HepG2 (cell line): Measurements from ENCODE around the gene FMO3. TPM values are rescaled to one million over a fixed set of nuclear protein-coding genes. Genes with fewer than 3 reads are reported as not detected.

ENCODE experiments used
- ATAC-seq: fragments of 200-7000 bp; cut with Tn5 transposase; 3 replicates; pipeline ENCODE4 v1.9.1; 2020; ENCODE audit warnings: mild to moderate bottlenecking, moderate library complexity
- BruUV-seq: library from RNA; stranded (reverse); fragments of 400-500 nt; replicated peaks from 2 replicates; lab custom pipeline; 2021; lab: Mats Ljungman, UMichigan
- CTCF ChIA-PET: fragments of 300-600 bp; formaldehyde crosslinking; extraction: SDS; loops from one replicate; lab custom pipeline; 2021; ENCODE audit warnings: low total read pairs, inconsistent platforms, low intra/inter-chr PET ratio; lab: Yijun Ruan, JAX
- POLR2A ChIA-PET: fragments of 350-600 bp; sonication (Branson Sonifier 250); formaldehyde crosslinking; loops from one replicate; lab custom pipeline; 2020; ENCODE audit warnings: antibody characterized with exemption, inconsistent platforms; lab: Yijun Ruan, JAX
- DNase-seq: peaks from one replicate; pipeline ENCODE4 v3.0.0-alpha.2; 2015; ENCODE audit warnings: low spot score
- FAIRE-seq: peaks from 3 replicates; lab custom pipeline; 2011; peaks lifted over from hg19 to GRCh38; lab: Jason Lieb, UNC
- H2AFZ ChIP-seq: one replicate; pipeline ENCODE4 v1.6.1; 2011; ENCODE audit warnings: low read length, inconsistent platforms
- H3K27ac ChIP-seq: fragments of 300-600 bp; 3 replicates; pipeline ENCODE4 v1.8.0; 2011; ENCODE audit warnings: mixed run types, mild to moderate bottlenecking, mixed read lengths, low read length, inconsistent platforms; ENCODE audit not compliant: insufficient read depth; ENCODE audit errors: extremely low read length
- H3K27me3 ChIP-seq, 2 experiments: fragments of 200-600 bp in 1 of 2; 2 replicates in 1 of 2; 3 replicates in 1 of 2; pipeline versions ENCODE4 v1.6.0 to v1.8.0; 2011; ENCODE audit warnings: low read length in 2 of 2, mild to moderate bottlenecking in 2 of 2, moderate library complexity in 2 of 2, inconsistent platforms in 1 of 2; ENCODE audit not compliant: insufficient read depth in 2 of 2, control insufficient read depth in 1 of 2
- H3K36me3 ChIP-seq, 2 experiments: fragments of 200-600 bp in 1 of 2; replicated peaks in 1 of 2; 2 replicates in 1 of 2; 3 replicates in 1 of 2; pipeline versions ENCODE4 v1.5.1 to v1.8.0; 2011; ENCODE audit warnings: low read length in 2 of 2, inconsistent platforms in 1 of 2; ENCODE audit not compliant: insufficient read depth in 2 of 2, control insufficient read depth in 1 of 2
- H3K4me1 ChIP-seq: 2 replicates; pipeline ENCODE4 v1.5.1; 2012; ENCODE audit warnings: low read length, inconsistent platforms; ENCODE audit not compliant: insufficient read depth
- H3K4me2 ChIP-seq: 2 replicates; pipeline ENCODE4 v1.6.0; 2011; ENCODE audit warnings: low read depth, low read length, inconsistent platforms
- H3K4me3 ChIP-seq, 3 experiments: fragments of 200-600 bp in 1 of 3; sonication (generic), shearing (Covaris generic) in 1 of 3; replicated peaks in 1 of 3; 2 replicates each; pipeline ENCODE4 v1.5.1; 2011 to 2016; ENCODE audit warnings: low read length in 3 of 3, inconsistent platforms in 2 of 3, low read depth in 2 of 3, mild to moderate bottlenecking in 2 of 3, control low read depth in 1 of 3, mixed read lengths in 1 of 3; ENCODE audit not compliant: insufficient read depth in 1 of 3
- H3K79me2 ChIP-seq: one replicate; pipeline ENCODE4 v1.6.1; 2011; ENCODE audit warnings: low read length, inconsistent platforms; ENCODE audit not compliant: insufficient read depth
- H3K9ac ChIP-seq: 2 replicates; pipeline ENCODE4 v1.6.0; 2011; ENCODE audit warnings: mild to moderate bottlenecking, low read depth, low read length, inconsistent platforms; ENCODE audit not compliant: insufficient read depth
- H3K9me3 ChIP-seq: 2 replicates; pipeline ENCODE4 v1.5.1; 2012; ENCODE audit warnings: mild to moderate bottlenecking, low read length
- H4K20me1 ChIP-seq: 2 replicates; pipeline ENCODE4 v1.6.0; 2011; ENCODE audit warnings: inconsistent platforms, mild to moderate bottlenecking, low read length, moderate library complexity; ENCODE audit not compliant: insufficient read depth
- CSRNP1 ChIP-seq: sonication (generic); formaldehyde crosslinking; IDR thresholded peaks from 2 replicates; pipeline ENCODE4 v1.8.1; 2023; ENCODE audit warnings: mild to moderate bottlenecking, missing genetic modification reagents
- FOXK2 ChIP-seq: fragments of 450-650 bp; IDR thresholded peaks from 2 replicates; pipeline ENCODE4 v1.6.1; 2016
- RBAK ChIP-seq: sonication (generic); formaldehyde crosslinking; IDR thresholded peaks from 2 replicates; pipeline ENCODE4 v1.5.1; 2020; ENCODE audit warnings: mild to moderate bottlenecking, missing genetic modification reagents
- SMC3 ChIP-seq: IDR thresholded peaks from 2 replicates; pipeline ENCODE4 v1.6.1; 2011; ENCODE audit warnings: low read length, improper control_type of control experiment
- SMYD3 ChIP-seq: sonication (generic); formaldehyde crosslinking; IDR thresholded peaks from 2 replicates; pipeline ENCODE4 v1.8.1; 2023; ENCODE audit warnings: mild to moderate bottlenecking, missing genetic modification reagents
- TOE1 ChIP-seq: sonication (generic); formaldehyde crosslinking; IDR thresholded peaks from 2 replicates; pipeline ENCODE4 v1.4.0; 2020; ENCODE audit warnings: mild to moderate bottlenecking, missing genetic modification reagents
- ZMYM4 ChIP-seq: sonication (generic); formaldehyde crosslinking; IDR thresholded peaks from 2 replicates; pipeline ENCODE4 v1.8.1; 2023; ENCODE audit warnings: mild to moderate bottlenecking, missing genetic modification reagents
- ZNF256 ChIP-seq: sonication (generic); formaldehyde crosslinking; conservative IDR thresholded peaks from 2 replicates; pipeline ENCODE4 v1.4.0; 2020; ENCODE audit warnings: missing genetic modification reagents
- ZNF263 ChIP-seq: sonication (generic); formaldehyde crosslinking; IDR thresholded peaks from 2 replicates; pipeline ENCODE4 v1.4.0; 2020; ENCODE audit warnings: missing genetic modification reagents
- ZNF318 ChIP-seq: sonication (generic); formaldehyde crosslinking; IDR thresholded peaks from 2 replicates; pipeline ENCODE4 v1.4.0; 2020; ENCODE audit warnings: mild to moderate bottlenecking, missing genetic modification reagents
- in situ Hi-C: cut with HindIII; loops from 2 replicates; pipeline ENCODE4 v1.10.0; 2017; ENCODE audit warnings: low pct_unique_long_range_greater_than_20kb; ENCODE audit not compliant: extremely low pct_ligation_motif_present
- intact Hi-C: fragments of 100-400 bp; cut with micrococcal nuclease; formaldehyde crosslinking; loops from one replicate; pipeline ENCODE4 v1.10.0; 2022; ENCODE audit not compliant: unreplicated experiment
- polyA plus RNA-seq, 8 experiments: library from polyadenylated mRNA; depleted of rRNA in 3 of 8; stranded (reverse) in 7 of 8; unstranded in 1 of 8; fragments of >200 nt; fragmentation: Illumina TruSeq in 4 of 8; extraction: Trizol in 4 of 8; gene quantifications; 2 replicates each; pipeline versions ENCODE4 v1.2.1 to v1.2.3, GENCODE V29; 2011 to 2016; ENCODE audit warnings: low read depth in 4 of 8, missing spikeins in 1 of 8, mixed read lengths in 1 of 8; ENCODE audit not compliant: insufficient read depth in 1 of 8
- total RNA-seq, 5 experiments: library from RNA; depleted of rRNA; stranded (reverse); fragments of >200 nt; fragmentation: Illumina TruSeq; extraction: Trizol; gene quantifications; 2 replicates each; pipeline ENCODE4 v1.2.3, GENCODE V29; 2016; ENCODE audit warnings: low read depth in 1 of 5
- TF ChIP-seq, protein P1 (sequence below): sonication (generic); formaldehyde crosslinking; conservative IDR thresholded peaks from 2 replicates; pipeline ENCODE4 v1.4.0; 2020; ENCODE audit warnings: missing genetic modification reagents
- TF ChIP-seq, protein P2 (sequence below): sonication (generic); formaldehyde crosslinking; IDR thresholded peaks from 2 replicates; pipeline ENCODE4 v1.5.0; 2020; ENCODE audit warnings: missing genetic modification reagents, mild to moderate bottlenecking, borderline replicate concordance

FMO3 gene
- total and polyA plus RNA-seq, 2 of the 13 experiments (the other 11 are each of a cell fraction or from before 2014, with no cell fraction given), result not detected

DNA sequence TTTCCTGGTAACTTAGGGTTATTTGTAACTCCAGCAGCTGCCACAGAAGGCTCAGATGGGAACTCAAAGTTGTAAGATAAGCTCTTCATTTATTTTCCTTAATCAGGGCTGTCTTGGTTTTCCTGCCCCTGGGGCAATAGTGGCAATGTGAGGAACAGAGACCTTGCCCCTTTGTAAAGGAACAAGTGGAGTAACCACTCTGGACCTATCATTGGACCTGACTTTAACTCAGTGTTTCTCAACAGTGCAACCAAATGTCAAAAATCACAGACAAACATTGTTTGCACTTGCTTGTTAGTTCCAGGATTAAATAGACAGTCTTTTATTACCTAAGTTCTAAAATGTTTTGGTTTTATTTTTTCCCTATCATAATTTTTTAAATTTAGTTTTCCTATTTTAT is 2.8 kb upstream of the FMO3 start:
- POLR2A ChIA-PET, result no interaction called here
- Histone ChIP-seq H3K27ac (no peak overlapping the region), H3K4me3 (no peak overlapping the region), H3K9ac (no peak overlapping the region), H3K4me2 (no peak overlapping the region), H3K36me3 (no peaks in the 10 kb centered on the region), H3K79me2 (no peaks in the 10 kb centered on the region), H3K27me3 (no peaks in the 10 kb centered on the region), H3K4me1 (no peaks in the 10 kb centered on the region), H3K9me3 (no peaks in the 10 kb centered on the region), H4K20me1 (no peaks in the 10 kb centered on the region), H2AFZ (no peak overlapping the region)
- CTCF ChIA-PET, result no interaction called here
- in situ Hi-C loops, result no loop called here
- no TSS peak for BruUV-seq
- FAIRE-seq, result no peak
- intact Hi-C loops, result no loop called here
- no peak for ATAC-seq
- DNase-seq, result no peak
- TF ChIP-seq CSRNP1 (CRISPR knock-in tag) (no peak), SMYD3 (CRISPR knock-in tag) (no peak), TOE1 (no peak), ZNF256 (CRISPR knock-in tag) (no peak), SMC3 (no peak), ZNF318 (no peak), ZMYM4 (CRISPR knock-in tag) (no peak), FOXK2 (no peak), ZNF263 (no peak), RBAK (CRISPR knock-in tag) (no peak)
- TF ChIP-seq, protein P1, sequence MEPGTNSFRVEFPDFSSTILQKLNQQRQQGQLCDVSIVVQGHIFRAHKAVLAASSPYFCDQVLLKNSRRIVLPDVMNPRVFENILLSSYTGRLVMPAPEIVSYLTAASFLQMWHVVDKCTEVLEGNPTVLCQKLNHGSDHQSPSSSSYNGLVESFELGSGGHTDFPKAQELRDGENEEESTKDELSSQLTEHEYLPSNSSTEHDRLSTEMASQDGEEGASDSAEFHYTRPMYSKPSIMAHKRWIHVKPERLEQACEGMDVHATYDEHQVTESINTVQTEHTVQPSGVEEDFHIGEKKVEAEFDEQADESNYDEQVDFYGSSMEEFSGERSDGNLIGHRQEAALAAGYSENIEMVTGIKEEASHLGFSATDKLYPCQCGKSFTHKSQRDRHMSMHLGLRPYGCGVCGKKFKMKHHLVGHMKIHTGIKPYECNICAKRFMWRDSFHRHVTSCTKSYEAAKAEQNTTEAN (CRISPR knock-in tag), result no peak
- TF ChIP-seq, protein P2, sequence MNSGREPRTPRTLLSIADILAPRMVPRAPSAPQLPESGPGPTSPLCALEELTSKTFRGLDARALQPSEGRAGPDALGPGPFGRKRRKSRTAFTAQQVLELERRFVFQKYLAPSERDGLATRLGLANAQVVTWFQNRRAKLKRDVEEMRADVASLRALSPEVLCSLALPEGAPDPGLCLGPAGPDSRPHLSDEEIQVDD (CRISPR knock-in tag), result no peak
